Brain pericyte (primary cell): ENCODE data around the gene RBX1.
"Not testable (repeated sequence)": the region's sequence is repeated elsewhere in the genome, so short reads cannot be mapped to it uniquely, and the experiment has no call there.

Source experiments
- DNase-seq: peaks from one replicate; pipeline ENCODE4 v3.0.0-alpha.2; 2012; ENCODE audit warnings: low read depth, low spot score

The RBX1 gene

DNA sequence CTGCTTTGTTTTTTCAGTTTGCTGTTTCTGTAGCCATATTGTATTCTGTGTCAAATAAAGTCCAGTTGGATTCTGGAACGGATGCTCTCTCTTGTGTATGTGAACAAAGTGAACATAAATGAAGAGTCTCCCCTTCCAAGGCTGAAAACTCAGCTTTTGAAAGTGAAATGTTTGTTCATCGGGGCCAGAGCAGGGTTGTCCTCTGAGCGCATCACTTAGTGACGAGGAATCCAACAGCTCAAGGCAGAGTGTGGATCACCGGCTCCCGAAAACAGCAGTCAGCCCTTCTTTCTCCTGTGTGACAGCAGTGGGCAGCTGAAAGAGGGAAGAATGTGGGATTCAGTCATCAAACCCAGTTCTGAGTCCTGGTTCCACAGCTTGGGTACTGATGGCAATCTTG is 21.4 kb downstream of the RBX1 start:
- no peak for DNase-seq

DNA sequence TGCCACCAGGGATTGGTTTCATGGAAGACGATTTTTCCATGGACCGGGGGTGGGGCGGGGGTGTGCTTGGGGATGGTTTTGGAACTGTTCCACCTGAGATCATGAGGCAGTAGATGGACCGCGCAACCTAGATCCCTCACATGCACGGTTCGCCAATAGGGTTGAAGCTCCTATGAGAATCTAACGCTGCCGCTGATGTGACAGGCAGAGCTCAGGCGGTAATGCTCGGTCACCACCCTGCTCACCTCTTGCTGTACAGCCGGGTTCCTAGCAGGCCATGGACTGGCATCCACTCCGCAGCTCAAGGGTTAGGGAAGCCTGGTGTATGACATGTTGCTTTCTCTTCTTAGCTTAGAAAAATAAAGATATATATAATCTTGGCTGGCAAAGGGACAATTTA is 22.0 kb downstream of the RBX1 start:
- DNase-seq = no peak

DNA sequence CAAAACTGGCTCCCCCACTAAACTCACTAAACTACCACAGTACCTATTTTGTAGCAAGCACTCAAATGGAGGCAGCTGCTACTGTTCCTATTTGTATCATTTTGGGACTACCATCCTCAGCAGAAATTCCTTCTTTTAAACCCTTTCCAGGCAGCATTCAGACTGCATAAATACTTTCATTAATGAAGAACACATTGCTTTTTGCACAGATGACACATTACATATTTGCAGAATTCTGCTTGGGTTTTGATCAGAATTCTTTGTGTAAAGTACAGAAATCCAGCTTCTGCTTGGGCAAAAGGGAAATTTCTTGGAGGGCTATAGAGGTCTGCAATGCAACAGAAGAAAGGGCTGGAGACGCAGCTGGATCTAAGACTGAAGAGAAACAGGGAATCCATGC is 24.2 kb downstream of the RBX1 start:
- DNase-seq = no peak

DNA sequence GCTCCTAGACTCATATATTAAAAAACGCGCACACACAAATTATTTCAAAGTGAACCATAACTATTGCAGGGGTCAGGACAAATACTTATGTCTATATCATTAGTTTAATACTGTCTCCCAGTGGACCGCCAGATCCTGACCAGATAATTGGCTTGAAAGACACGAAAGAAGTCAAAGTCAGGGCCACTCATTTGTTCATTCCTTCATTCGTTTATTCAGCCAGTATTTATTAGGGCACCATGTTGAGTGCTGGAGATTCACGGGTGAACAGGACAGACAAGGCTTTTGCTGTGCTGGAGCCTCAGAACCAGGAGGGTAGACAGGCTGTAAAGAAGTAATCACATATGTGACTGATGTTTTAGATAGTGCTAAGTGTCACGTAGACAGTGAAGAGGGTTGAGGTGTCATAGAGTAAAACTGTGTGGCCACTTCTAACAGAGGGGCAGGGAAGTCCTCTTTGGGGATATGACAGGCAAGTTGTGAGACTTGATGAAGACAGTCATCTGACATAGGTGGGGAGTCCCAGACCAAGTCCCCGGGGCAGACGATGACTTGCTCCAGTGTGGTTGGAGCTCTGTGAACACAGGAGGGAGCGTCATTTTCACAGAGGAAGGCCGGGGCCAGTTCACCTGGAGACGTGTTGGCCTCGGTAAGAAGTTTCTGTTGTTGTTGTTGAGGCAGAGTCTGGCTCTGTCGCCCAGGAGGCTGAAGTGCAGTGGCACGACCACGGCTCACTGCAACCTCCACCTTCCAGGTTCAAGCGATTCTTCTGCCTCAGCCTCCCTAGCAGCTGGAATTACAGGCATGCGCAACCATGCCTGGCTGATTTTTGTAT is 25.9 kb downstream of the RBX1 start:
- DNase-seq = no peak

DNA sequence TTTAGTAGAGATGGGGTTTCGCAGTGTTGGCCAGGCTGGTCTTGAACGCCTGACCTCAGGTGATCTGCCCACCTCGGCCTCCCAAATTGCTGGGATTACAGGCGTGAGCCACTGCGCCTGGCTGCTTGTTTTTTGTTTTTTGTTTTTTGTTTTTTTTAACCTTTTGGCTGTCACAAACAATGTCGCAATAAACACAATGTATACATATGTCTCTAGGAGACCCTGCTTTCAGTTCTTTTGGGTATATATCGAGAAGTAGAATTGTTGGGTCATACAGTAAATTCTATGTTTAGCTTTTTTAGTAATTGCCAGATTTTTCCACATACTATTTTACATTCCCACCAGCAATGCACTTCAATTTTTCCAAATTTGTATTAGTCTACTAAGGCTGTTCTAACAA is 28.0 kb downstream of the RBX1 start:
- DNase-seq = no peak

DNA sequence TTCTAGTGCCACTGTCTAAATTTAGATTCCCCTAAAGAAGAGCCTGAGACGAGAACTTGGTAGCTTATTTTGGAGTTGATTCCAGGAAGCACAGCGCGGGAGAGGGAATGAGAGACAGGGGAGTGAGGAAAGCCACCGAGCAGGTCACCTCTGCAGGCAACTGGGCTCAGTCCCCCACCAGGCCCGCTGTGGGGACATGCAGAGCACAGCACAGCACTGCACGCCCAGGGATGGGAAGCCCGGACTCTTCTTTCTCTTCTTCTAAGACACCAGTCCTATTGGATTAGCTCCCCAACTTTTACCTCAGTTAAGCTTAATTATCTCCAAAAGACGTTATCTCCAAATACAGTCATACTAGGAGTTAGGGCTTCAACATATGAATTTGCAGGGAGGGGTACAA is 28.7 kb downstream of the RBX1 start:
- no peak for DNase-seq

DNA sequence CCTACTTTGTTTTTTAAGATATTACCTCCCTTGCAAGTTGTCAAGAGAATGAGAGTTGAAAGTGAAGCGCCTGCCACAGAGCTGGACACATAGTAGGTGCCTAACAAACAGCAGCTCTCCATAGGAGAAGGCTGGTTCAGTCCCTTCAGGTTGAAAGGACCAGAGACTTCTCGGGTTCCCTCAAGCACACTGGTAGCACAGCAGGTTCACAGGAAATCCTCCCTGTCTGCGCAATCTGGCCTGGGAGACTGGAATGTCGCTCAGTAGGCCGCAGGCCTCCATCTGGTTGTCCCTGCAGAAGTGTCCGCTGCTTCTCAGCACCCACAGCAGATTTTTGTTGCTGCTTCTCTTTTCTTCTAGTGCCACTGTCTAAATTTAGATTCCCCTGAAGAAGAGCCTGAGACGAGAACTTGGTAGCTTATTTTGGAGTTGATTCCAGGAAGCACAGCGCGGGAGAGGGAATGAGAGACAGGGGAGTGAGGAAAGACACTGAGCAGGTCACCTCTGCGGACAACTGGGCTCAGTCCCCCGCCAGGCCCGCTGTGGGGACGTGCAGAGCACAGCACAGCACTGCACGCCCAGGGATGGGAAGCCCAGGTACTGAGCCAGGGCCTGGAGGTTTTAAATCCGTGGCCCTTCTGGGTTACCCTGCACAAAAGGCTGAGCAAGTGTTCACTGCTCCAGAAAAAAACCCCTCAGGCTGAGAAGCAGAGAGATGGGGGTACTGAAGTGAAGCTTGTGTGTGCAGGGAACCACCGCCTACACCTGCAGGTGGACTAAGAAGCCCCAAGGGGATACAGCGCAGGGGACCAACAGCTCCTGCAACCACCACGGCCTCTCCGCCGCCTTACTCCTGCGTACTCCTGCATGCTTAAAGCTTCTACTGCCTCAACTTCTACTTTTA is 31.6 kb downstream of the RBX1 start:
- DNase-seq = no peak

DNA sequence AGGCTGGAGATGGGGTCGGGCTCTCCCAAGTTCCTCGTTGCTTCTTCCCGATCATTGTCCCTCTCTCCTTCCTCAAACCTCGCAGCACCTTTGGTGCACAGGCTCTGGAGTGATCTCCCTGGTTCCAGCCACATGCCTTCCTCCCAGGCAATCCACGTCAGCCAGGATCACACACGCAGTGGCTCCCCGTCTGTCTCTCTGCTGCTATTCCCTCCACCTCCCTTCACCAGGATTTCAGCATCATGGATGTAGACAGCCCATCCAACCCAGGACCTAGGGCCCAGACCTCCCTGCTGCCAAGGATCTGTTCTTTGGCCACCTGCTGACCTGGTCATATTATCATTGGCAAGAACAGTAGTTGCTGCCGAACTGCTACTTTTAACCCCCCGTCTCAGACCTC is 40.1 kb downstream of the RBX1 start:
- no peak for DNase-seq

DNA sequence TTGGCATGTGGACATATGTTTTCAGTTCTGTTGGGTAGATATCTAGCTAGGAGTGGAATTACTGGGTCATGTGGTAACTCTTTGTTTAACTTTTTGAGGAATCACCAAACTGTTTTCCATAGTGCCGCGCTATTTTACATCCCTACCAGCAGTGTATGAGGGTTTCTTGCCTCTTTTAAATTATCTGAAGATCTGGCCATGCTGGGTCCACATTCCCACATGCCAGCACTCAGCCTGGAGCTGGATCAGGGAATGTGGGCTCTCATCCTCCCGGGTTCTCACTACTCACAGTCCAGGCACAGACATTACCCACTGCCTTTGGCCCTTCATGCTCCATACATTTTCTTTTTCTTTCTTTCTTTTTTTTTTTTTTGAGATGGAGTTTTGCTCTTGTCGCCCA is 44.6 kb downstream of the RBX1 start:
- no peak for DNase-seq

DNA sequence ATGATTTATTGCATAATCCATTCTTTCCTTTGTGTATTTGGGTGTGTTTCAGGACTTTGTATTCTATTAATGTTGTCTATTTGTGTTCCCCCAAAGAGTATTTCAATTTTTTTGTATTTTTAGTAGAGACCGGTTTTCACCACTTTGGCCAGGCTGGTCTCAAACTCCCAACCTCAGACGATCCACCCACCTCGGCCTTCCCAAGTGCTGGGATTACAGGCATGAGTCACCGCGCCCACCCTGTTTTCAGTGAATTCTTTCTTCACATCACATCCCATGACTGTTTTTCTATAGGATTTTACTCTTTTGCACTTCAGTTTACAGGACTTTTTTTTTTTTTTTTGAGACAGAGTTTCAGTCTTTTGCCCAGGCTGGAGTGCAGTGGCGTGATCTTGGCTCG is 46.3 kb downstream of the RBX1 start:
- no peak for DNase-seq

DNA sequence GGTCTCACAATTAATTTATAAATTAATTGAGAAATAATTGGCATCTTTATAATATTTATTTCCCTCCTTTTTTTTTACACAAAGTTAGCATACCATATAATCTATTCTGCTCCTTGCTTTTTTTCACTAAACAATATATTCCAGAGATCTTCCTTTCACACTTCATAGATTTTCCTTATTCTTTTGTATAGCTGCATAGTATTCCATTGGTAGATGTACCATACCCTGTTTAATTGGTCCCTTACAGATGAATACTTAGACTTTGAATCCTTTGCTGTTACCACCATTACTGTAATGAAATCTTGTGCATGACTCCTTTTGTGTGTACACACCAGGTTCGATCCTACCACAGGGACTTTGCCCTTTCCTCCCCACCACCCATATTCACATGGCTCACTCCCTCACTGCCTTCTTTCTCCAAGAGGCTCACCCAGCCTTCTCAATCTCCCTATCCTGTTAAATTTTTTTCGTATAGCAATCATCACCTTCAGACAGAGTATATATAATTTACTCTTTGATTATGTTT is 48.9 kb downstream of the RBX1 start:
- DNase-seq = no peak

DNA sequence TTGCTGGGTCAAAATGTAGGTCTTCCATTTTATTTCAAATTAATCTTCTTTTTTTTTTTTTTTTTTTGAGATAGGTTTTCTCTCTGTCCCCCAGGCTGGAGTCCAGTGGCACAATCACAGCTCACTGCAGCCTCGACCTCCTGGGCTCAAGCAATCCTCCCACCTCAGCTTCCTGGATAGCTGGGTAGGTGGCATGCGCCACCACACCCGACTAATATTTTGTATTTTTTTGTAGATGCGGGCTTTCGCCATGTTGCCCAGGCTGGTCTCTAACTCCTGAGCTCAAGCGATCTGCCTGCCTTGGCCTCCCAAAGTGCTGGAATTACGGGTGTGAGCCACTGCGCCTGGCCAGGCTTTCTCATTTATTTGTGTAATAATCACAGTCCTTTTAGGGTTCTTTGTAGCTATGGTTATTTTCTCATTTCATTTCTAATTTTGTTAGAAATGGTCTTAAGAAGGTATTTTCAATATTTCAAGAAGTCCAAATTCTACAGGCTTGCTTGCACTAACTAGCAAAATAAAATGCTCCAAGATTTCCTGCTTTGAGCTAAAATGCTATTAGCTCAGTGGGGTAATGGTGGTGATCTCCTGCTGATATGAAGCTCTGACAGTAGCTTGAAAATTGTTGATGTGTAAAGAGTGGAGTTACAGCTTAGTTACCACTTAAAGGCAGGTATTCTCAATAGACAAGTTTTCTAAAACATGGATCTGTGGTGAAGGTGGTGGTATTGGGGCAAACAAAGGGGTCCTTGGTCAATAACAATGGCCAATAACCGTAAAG is 50.0 kb downstream of the RBX1 start:
- no peak for DNase-seq

DNA sequence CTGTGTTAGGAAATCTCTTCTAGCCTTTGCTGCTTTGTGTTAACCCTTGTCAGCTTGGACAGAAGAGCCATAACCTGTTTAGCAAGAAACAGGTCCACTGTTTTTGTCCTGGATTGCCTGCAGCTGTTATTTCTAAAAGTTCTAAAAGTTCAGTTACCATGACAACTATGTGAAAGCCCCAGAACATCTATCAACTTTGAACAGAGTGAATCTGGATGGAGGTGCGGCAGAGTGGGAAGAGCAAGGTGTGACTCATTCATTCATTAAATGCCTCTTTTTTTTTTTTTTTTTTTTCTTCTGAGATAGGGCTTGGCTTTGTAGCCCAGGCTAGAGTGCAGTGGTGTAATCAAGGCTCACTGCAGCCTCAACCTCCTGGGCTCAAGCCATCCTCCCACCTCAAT is 50.5 kb downstream of the RBX1 start:
- DNase-seq = no peak

DNA sequence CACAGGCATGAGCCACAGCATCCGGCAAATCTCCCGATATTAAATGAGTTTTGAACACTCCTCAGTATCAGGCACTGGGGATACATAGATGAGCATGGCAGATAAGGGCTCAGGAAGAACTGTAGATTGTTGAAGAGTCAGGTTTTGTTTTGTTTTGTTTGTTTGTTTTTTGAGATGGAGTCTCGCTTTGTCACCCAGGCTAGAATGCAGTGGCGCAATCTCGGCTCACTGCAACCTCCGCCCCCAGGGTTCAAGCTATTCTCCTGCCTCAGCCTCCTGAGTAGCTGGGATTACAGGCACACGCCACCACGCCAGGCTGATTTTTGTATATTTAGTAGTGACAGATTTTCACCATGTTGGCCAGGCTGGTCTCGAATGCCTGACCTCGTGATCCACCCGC is 51.2 kb downstream of the RBX1 start:
- not testable (repeated sequence) for DNase-seq

DNA sequence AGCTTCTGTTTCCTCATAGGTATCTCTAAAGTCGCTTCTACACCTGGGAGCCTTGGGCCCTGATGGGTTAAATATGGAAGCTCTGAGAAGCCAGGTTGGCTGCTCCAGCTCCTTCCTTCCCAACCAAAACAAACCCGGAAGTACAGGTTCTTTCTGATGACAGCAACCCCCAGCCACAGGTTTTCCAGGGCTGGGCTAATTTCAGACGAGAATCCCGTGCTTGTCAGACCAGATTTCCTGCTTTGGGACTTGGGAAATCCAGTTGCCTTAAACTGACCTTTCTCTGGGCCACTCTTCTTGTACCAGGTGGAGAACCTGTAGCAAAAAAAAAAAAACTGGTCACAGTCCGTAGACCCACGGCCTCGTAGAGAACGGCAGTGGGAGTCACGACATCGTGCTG is 51.9 kb downstream of the RBX1 start:
- DNase-seq = no peak

DNA sequence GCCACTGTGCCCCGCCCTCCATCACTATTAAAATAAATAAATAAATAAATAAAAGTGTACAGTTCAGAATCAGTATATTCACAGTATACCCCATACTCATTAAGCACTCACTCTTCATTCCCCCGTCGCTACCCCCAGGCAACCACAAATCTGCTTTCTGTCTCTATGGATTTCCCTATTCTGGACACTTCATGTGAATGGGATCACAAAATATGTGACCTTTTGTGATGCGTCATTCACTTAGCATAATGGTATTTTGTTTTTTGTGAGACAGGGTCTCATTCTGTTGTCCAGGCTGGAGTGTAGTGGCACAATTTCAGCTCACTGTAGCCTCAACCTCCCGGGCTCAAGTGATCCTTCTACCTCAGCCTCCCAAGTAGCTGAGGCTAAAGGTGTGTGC is 52.8 kb downstream of the RBX1 start:
- DNase-seq = no peak

DNA sequence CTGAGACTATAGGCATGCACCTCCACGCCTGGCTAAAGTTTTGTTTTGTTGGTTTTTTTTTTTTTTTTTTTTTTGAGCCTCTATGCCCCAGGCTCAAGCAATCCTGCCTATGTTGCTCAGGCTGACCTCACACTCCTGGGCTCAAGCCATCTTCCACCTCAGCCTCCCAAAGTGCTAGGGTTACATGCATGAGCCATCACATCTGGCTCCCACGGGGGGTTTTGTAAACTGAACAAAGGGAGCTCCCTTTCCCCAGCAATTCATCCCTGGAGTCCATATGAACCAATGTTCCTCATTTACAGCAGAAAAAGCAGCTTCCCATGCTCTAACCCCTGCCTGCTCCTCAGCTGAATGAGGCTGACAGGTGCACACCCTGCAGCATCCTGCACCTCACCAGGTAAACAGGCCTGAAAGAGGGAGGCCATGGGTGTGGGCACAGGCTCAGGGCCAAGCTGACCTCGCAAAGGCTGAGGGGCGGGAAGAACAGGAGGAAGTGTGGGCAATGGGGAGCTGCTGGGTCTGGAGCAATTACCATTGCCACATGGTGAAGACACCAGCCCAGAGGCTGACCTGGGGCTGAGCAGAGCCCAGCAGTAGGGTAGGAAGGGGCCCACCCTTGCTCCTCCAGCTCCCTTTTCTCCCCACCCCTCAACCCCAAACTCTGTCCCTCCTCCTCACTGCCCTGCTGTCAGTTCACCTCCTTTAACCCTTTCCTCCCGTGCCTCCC is 58.2 kb downstream of the RBX1 start:
- DNase-seq = no peak

DNA sequence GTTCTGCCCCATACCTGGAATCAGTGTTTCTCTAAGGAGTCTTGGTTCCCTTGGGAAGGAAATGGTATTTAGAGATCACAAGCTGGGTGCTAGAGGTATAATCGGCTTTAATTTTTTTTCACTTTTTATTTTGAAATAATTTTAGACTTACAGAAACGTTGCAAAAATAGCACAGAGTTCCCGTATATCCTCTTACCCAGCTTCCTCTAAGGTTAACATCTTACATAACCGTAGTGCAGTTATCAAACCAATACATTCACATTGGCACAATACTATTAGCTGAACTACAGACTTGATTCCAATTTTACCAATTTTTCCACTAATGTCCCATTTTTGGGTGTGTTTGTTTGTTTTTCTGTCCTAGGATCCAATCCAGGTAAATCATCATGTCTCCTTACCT is 63.8 kb downstream of the RBX1 start:
- no peak for DNase-seq

DNA sequence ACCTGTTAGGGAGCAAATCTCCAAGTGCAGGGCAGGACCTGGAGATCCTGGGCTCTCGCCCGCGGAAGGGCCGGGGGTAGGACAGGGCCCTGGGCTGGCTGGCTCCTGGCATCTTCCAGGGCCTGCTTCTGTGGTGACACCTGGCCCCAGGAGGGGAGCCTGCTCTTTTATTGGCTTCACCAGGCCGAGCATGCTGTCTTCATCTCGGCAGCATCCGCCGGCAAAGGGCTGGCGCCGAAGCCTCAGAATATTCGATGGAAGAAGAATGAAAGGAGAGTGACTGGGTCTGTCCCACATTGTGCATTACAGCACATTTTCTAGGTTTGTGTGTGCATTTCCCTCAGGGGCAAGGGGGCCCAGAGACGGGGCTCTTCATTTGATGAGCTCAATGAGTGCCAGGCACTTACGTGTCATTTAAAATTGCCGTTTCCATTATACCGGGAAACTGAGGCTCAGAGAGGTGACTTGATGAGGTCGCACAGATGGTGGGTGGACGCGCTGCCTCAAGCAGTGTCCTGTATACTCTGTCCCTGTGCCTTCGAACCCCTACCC is 70.0 kb downstream of the RBX1 start:
- DNase-seq = no peak

DNA sequence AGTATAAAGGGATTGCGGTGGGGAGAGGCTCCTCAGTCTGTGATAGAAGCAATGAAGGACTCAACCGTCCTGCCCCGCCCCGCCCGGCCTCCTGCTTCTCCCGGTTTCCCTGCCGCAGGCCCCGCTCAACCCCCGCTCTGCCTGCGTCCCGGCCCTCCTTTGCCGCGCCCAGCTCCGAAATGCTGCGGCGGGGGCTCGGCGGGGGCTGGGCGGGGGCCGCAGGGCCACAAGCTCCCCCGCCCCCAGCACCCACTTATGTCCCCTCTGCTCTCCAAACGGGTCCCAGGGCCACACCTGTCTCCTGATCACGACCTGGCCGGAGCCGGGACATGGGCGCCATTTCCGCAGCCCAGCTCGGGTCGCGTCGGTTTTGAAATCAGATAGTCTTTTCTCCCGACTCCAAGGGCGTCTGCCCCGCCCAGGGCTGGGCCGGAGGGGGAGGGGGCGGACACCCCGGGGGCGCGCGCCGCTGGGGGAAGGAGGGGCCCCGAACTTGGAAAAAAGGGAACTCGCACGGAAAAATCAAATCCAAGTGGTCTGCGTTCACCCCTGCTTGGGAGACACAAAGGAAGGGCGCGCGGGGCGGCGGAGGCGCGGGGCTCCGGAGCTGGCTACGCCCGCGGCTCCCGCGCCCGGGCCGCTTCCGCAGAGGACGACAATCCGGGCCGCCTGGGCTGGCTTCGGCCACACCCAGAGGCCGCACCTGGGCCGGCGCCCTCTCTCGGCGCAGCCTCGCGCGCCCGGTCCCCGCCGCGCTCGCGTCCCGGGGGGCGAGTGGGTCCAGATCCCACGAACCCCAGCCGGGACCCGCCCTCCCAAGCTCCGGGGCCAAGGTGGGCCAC is 70.7 kb downstream of the RBX1 start:
- DNase-seq = no peak
